HG02642 (cell line): Measurements from ENCODE around the gene EML4.
"Not testable (repeated sequence)": the region's sequence is repeated elsewhere in the genome, so short reads cannot be mapped to it uniquely, and the experiment has no call there.

Experiments used
- ATAC-seq: cut with Tn5 transposase; IDR thresholded peaks from one replicate; pipeline ENCODE4 v1.9.1; 2021; ENCODE audit warnings: mild to moderate bottlenecking; ENCODE audit not compliant: unreplicated experiment, poor library complexity

EML4 gene

GRCh38 chr2:42364658-42365057, 195.5 kb downstream of the EML4 start:
- no peak for ATAC-seq

GRCh38 chr2:42366411-42366810, 197.3 kb downstream of the EML4 start:
- ATAC-seq = no peak

GRCh38 chr2:42367835-42368234, 198.7 kb downstream of the EML4 start:
- ATAC-seq = no peak

GRCh38 chr2:42368817-42369531, 199.8 kb downstream of the EML4 start:
- no peak for ATAC-seq

- ATAC-seq = no peak
Observed at GRCh38 chr2:42369532-42370229, 200.5 kb downstream of the EML4 start.

- ATAC-seq = no peak
Observed at GRCh38 chr2:42371611-42372473, 202.7 kb downstream of the EML4 start.

- ATAC-seq = no peak
Observed at GRCh38 chr2:42372474-42373200, 203.5 kb downstream of the EML4 start.

GRCh38 chr2:42376758-42377157, 207.6 kb downstream of the EML4 start:
- ATAC-seq = no peak

GRCh38 chr2:42378415-42378814, 209.3 kb downstream of the EML4 start:
- ATAC-seq = no peak

GRCh38 chr2:42380026-42380425, 210.9 kb downstream of the EML4 start:
- not testable (repeated sequence) for ATAC-seq

GRCh38 chr2:42382144-42382543, 213.0 kb downstream of the EML4 start:
- ATAC-seq = no peak
